Neural crest cell (in vitro differentiated cells): Measurements from ENCODE around the gene SLAMF6. TPM values are rescaled to one million over a fixed set of nuclear protein-coding genes. Genes with fewer than 3 reads are reported as not detected.
A peak's percentile ranks its signal among the peaks of the same experiment; 100 is the strongest.

Experiments
- DNase-seq: peaks from one replicate; pipeline ENCODE4 v3.0.0; 2021; ENCODE audit warnings: low read depth, mixed read lengths, low spot score
- H3K27ac Mint-ChIP-seq: one replicate; pipeline ENCODE4 v1.8.0; 2021; ENCODE audit warnings: mild to moderate bottlenecking, mixed read lengths; ENCODE audit not compliant: unreplicated experiment
- H3K27me3 Mint-ChIP-seq: 2 replicates; pipeline ENCODE4 v1.8.0; 2021; ENCODE audit warnings: low read depth, mild to moderate bottlenecking, mixed read lengths
- H3K36me3 Mint-ChIP-seq: 2 replicates; pipeline ENCODE4 v1.8.0; 2021; ENCODE audit warnings: low read depth, mild to moderate bottlenecking, mixed read lengths
- H3K4me1 Mint-ChIP-seq: 2 replicates; pipeline ENCODE4 v1.8.0; 2021; ENCODE audit warnings: mixed read lengths
- H3K4me3 Mint-ChIP-seq: one replicate; pipeline ENCODE4 v1.8.0; 2021; ENCODE audit warnings: mild to moderate bottlenecking, mixed read lengths
- H3K9me3 Mint-ChIP-seq: 2 replicates; pipeline ENCODE4 v1.8.0; 2021; ENCODE audit warnings: mixed read lengths
- CTCF ChIP-seq: fragments of 200-600 bp; sonication (generic); conservative IDR thresholded peaks from 2 replicates; pipeline ENCODE4 v1.5.0; 2021; ENCODE audit warnings: antibody characterized with exemption, mild to moderate bottlenecking
- total RNA-seq: library from RNA; stranded (reverse); gene quantifications from 2 replicates; pipeline ENCODE4 v1.2.1, GENCODE V29; 2021

The SLAMF6 gene
- total RNA-seq, 1 donor from 2014 or later = not detected

- H3K4me3 Mint-ChIP-seq = no peak overlapping the region
- H3K27me3 Mint-ChIP-seq = peaks cover 7% of the 10 kb centered on the region
- peaks cover 4% of the 10 kb centered on the region for H3K36me3 Mint-ChIP-seq
- no peak overlapping the region for H3K27ac Mint-ChIP-seq
- no peak for DNase-seq
- peaks cover 8% of the 10 kb centered on the region for H3K9me3 Mint-ChIP-seq
- H3K4me1 Mint-ChIP-seq = no peaks in the 10 kb centered on the region
- TF ChIP-seq CTCF = peak; percentile 45
These were observed 28.4 kb downstream of the SLAMF6 start for GRCh38 chr1:160494620-160495019.

GRCh38 chr1:160492617-160493016 is 30.4 kb downstream of the SLAMF6 start:
- Mint-ChIP-seq H3K27ac (no peak overlapping the region), H3K9me3 (no peaks in the 10 kb centered on the region), H3K4me1 (no peaks in the 10 kb centered on the region), H3K27me3 (peaks cover 7% of the 10 kb centered on the region), H3K4me3 (no peak overlapping the region), H3K36me3 (no peaks in the 10 kb centered on the region)
- no peak for DNase-seq
- TF ChIP-seq CTCF = no peak

- H3K9me3 Mint-ChIP-seq = no peaks in the 10 kb centered on the region
- H3K4me1 Mint-ChIP-seq = no peaks in the 10 kb centered on the region
- H3K27me3 Mint-ChIP-seq = peaks cover 7% of the 10 kb centered on the region
- no peaks in the 10 kb centered on the region for H3K36me3 Mint-ChIP-seq
- no peak for TF ChIP-seq CTCF
- no peak overlapping the region for H3K27ac Mint-ChIP-seq
- DNase-seq = no peak
- H3K4me3 Mint-ChIP-seq = no peak overlapping the region
These were observed 31.1 kb downstream of the SLAMF6 start for GRCh38 chr1:160491981-160492380.

GRCh38 chr1:160491017-160491416 is 32.0 kb downstream of the SLAMF6 start:
- Mint-ChIP-seq H3K27me3 (peaks cover 5% of the 10 kb centered on the region), H3K4me1 (no peaks in the 10 kb centered on the region), H3K27ac (no peak overlapping the region), H3K9me3 (no peaks in the 10 kb centered on the region), H3K4me3 (no peak overlapping the region), H3K36me3 (no peaks in the 10 kb centered on the region)
- TF ChIP-seq CTCF = no peak
- DNase-seq = no peak

- Mint-ChIP-seq H3K27me3 (peaks cover 3% of the 10 kb centered on the region), H3K27ac (no peak overlapping the region), H3K4me1 (no peaks in the 10 kb centered on the region), H3K4me3 (no peak overlapping the region), H3K9me3 (peaks cover 4% of the 10 kb centered on the region), H3K36me3 (no peaks in the 10 kb centered on the region)
- DNase-seq = no peak
- TF ChIP-seq CTCF = no peak
These were observed 33.4 kb downstream of the SLAMF6 start for GRCh38 chr1:160489513-160490261.
